ENCODE measurements around the gene SDK2. TPM values are rescaled to one million over a fixed set of nuclear protein-coding genes. Genes with fewer than 3 reads are reported as not detected.

Gene SDK2
- total and polyA plus RNA-seq, 9 of the 15 experiments (the other 6 are each of a cell fraction or from before 2014, with no cell fraction given): 0.04 TPM; not detected in 8

- TF ChIP-seq CREB3 (tag; conservative IDR thresholded peaks at IDR 0.05; ENCODE audit: low read depth) (no peak), GABPB2 (CRISPR knock-in tag; conservative IDR thresholded peaks at IDR 0.05) (no peak), ZNF408 (CRISPR knock-in tag; IDR thresholded peaks at IDR 0.05; ENCODE audit: low read depth) (no peak), DMBX1 (CRISPR knock-in tag; IDR thresholded peaks at IDR 0.05; ENCODE audit: borderline replicate concordance) (no peak), ZFP1 (CRISPR knock-in tag; IDR thresholded peaks at IDR 0.05) (no peak), OTX1 (CRISPR knock-in tag; IDR thresholded peaks at IDR 0.05) (no peak), TAF7 (tag; IDR thresholded peaks at IDR 0.05) (no peak), PRDM10 (IDR thresholded peaks at IDR 0.05; ENCODE audit: partially characterized antibody) (no peak)
- peaks cover 7 to 10% of the 10 kb centered on the region in 2 experiments; a peak in 4 of 5 replicates for H3K4me1 ChIP-seq (replicated peaks in 1 of 2; ENCODE audit: control insufficient read depth in 2 of 2, insufficient read depth in 2 of 2, low read length in 2 of 2)
- H3K27me3 ChIP-seq (ENCODE audit: control insufficient read depth in 2 of 2, insufficient read depth in 2 of 2, low read length in 2 of 2): peaks cover 13 to 28% of the 10 kb centered on the region in 2 experiments
- intact Hi-C loops (cut with micrococcal nuclease): loop anchor here (2.0 kb wide), 1 partner anchor 14 kb away; no protein-coding TSS in a partner anchor
- no peaks in the 10 kb centered on the region for H3K9me1 ChIP-seq (ENCODE audit: control insufficient read depth, insufficient read depth, low read length)
- ChIA-PET POLR2A (no interaction called here), CTCF (ENCODE audit: low intra/inter-chr PET ratio) (no interaction called here)
- FAIRE-seq (no peak), ATAC-seq (no peak), DNase-seq (ENCODE audit: extremely low read depth in 1 of 4, low spot score in 3 of 4) (no peak)
- 14% methylated on average over 13 of the region's 13 CpGs for WGBS (ENCODE audit: insufficient coverage, low coverage, missing lambda C conversion rate)
- no TSS peak for BruUV-seq (replicated peaks)
- peaks cover 6% of the 10 kb centered on the region; the same call in 1 of the 2 replicates for H4K20me1 ChIP-seq (replicated peaks; ENCODE audit: control insufficient read depth, insufficient read depth, low read length)
- no peaks in the 10 kb centered on the region for H3K36me3 ChIP-seq (ENCODE audit: control insufficient read depth, insufficient read depth, low read length)
- in situ Hi-C loops (cut with MboI): no loop called here
- H3K27ac ChIP-seq (ENCODE audit: extremely low read depth, low read depth, low read length): no peak overlapping the region
- no peaks in the 10 kb centered on the region for H3K79me2 ChIP-seq (ENCODE audit: control insufficient read depth, insufficient read depth, low read length)
- H3K4me2 ChIP-seq (ENCODE audit: insufficient read depth, low read length): no peak overlapping the region
- H3K4me3 ChIP-seq: no peak overlapping the region
- no peaks in the 10 kb centered on the region; the same call in 1 of the 2 replicates for H3K9me3 ChIP-seq (replicated peaks; ENCODE audit: control insufficient read depth, insufficient read depth, low read depth, low read length)
- H3K9ac ChIP-seq (ENCODE audit: insufficient read depth in 1 of 2, low read depth in 2 of 2, low read length in 2 of 2): no peak overlapping the region
- H2AFZ ChIP-seq (ENCODE audit: low read depth, low read length): no peak overlapping the region
Observed at GRCh38 chr17:73476890-73477350, 167.3 kb downstream of the SDK2 start.

All from K562 (cell line).